Measurements from ENCODE around the gene TET2. TPM values are rescaled to one million over a fixed set of nuclear protein-coding genes. Genes with fewer than 3 reads are reported as not detected.

TET2 gene
- total RNA-seq, 6 experiments from 2014 or later: 7.8 to 11.2 (median 9.9) TPM

- TF ChIP-seq CTCF (IDR thresholded peaks at IDR 0.05): no peak
- Mint-ChIP-seq H3K9me3 (no peaks in the 10 kb centered on the region), H3K4me3 (peak overlapping the region; percentile 99), H3K36me3 (ENCODE audit: low read depth) (peaks cover 8% of the 10 kb centered on the region), H3K4me1 (ENCODE audit: low read depth) (peaks cover 40% of the 10 kb centered on the region), H3K27me3 (ENCODE audit: insufficient read depth) (no peaks in the 10 kb centered on the region; the same call in 1 of the 2 replicates), H3K27ac (peak overlapping the region; percentile 98)
- DNase-seq: no peak
These were observed 1.7 kb downstream of the TET2 start for GRCh38 chr4:105148356-105148755.

GRCh38 chr4:105148776-105149175 is 2.1 kb downstream of the TET2 start:
- H3K36me3 Mint-ChIP-seq (ENCODE audit: low read depth): peaks cover 8% of the 10 kb centered on the region
- TF ChIP-seq CTCF (IDR thresholded peaks at IDR 0.05): no peak
- H3K27me3 Mint-ChIP-seq (ENCODE audit: insufficient read depth): no peaks in the 10 kb centered on the region; the same call in 1 of the 2 replicates
- peaks cover 43% of the 10 kb centered on the region for H3K4me1 Mint-ChIP-seq (ENCODE audit: low read depth)
- DNase-seq: no peak
- no peak overlapping the region for H3K27ac Mint-ChIP-seq
- no peaks in the 10 kb centered on the region for H3K9me3 Mint-ChIP-seq
- peak overlapping the region; percentile 99 for H3K4me3 Mint-ChIP-seq

GRCh38 chr4:105149771-105150170 is 3.1 kb downstream of the TET2 start:
- Mint-ChIP-seq H3K36me3 (ENCODE audit: low read depth) (peaks cover 8% of the 10 kb centered on the region), H3K27me3 (ENCODE audit: insufficient read depth) (no peaks in the 10 kb centered on the region; the same call in 1 of the 2 replicates), H3K4me1 (ENCODE audit: low read depth) (peaks cover 51% of the 10 kb centered on the region), H3K27ac (no peak overlapping the region), H3K9me3 (no peaks in the 10 kb centered on the region), H3K4me3 (peak overlapping the region; percentile 99; the same call in 1 of the 2 replicates)
- TF ChIP-seq CTCF (IDR thresholded peaks at IDR 0.05): no peak
- no peak for DNase-seq

GRCh38 chr4:105150503-105150902 is 3.8 kb downstream of the TET2 start:
- Mint-ChIP-seq H3K27ac (no peak overlapping the region), H3K4me1 (ENCODE audit: low read depth) (peaks cover 52% of the 10 kb centered on the region), H3K36me3 (ENCODE audit: low read depth) (peaks cover 8% of the 10 kb centered on the region), H3K4me3 (no peak overlapping the region), H3K27me3 (ENCODE audit: insufficient read depth) (no peaks in the 10 kb centered on the region; the same call in 1 of the 2 replicates), H3K9me3 (no peaks in the 10 kb centered on the region)
- no peak for TF ChIP-seq CTCF (IDR thresholded peaks at IDR 0.05)
- DNase-seq: no peak

GRCh38 chr4:105153749-105154148 is 7.1 kb downstream of the TET2 start:
- no peaks in the 10 kb centered on the region; the same call in 1 of the 2 replicates for H3K9me3 Mint-ChIP-seq
- no peak overlapping the region for H3K4me3 Mint-ChIP-seq
- H3K36me3 Mint-ChIP-seq (ENCODE audit: low read depth): 0 out of 2 replicates have a peak, but pooled peaks cover 2% of the 10 kb centered on the region
- H3K4me1 Mint-ChIP-seq (ENCODE audit: low read depth): peaks cover 54% of the 10 kb centered on the region
- no peak for DNase-seq
- H3K27ac Mint-ChIP-seq: no peak overlapping the region
- H3K27me3 Mint-ChIP-seq (ENCODE audit: insufficient read depth): no peaks in the 10 kb centered on the region
- TF ChIP-seq CTCF (IDR thresholded peaks at IDR 0.05): no peak
